SK-N-SH (cell line): ENCODE results near the gene HOXB5. TPM values are rescaled to one million over a fixed set of nuclear protein-coding genes. Genes with fewer than 3 reads are reported as not detected.

ENCODE experiments used
- CTCF ChIA-PET: fragments of 300-600, 350-600 bp; formaldehyde crosslinking; extraction: SDS; loops from one replicate; lab custom pipeline; 2021; lab: Yijun Ruan, JAX
- POLR2A ChIA-PET: fragments of 350-600 bp; sonication (Branson Sonifier 250); formaldehyde crosslinking; extraction: SDS; loops from one replicate; lab custom pipeline; 2020; ENCODE audit warnings: antibody characterized with exemption, inconsistent platforms; lab: Yijun Ruan, JAX
- DNase-seq: peaks from one replicate; pipeline ENCODE4 v3.0.0; 2012
- H2AFZ ChIP-seq: fragments of 200-600 bp; sonication (generic); 2 replicates; pipeline ENCODE4 v1.8.1; 2016; ENCODE audit warnings: antibody characterized with exemption, mild to moderate bottlenecking, low read depth
- H3F3A ChIP-seq: fragments of 200-600 bp; sonication (generic); replicated peaks from 2 replicates; pipeline ENCODE3; 2016; ENCODE audit warnings: antibody characterized with exemption, mild to moderate bottlenecking; ENCODE audit not compliant: insufficient read depth
- H3K27ac ChIP-seq, 2 experiments: fragments of 200-500 bp in 1 of 2; fragments of 200-600 bp in 1 of 2; sonication (Bioruptor generic) in 1 of 2; sonication (generic), shearing (Covaris generic) in 1 of 2; 2 replicates each; pipeline versions ENCODE4 v1.5.1 to v1.6.1; 2014 to 2016; ENCODE audit warnings: low read depth in 2 of 2, inconsistent platforms in 1 of 2, low read length in 1 of 2, mild to moderate bottlenecking in 1 of 2, mixed read lengths in 1 of 2
- H3K27me3 ChIP-seq: fragments of 200-600 bp; sonication (generic), shearing (Covaris generic); 2 replicates; pipeline ENCODE4 v1.6.1; 2016; ENCODE audit warnings: mixed run types; ENCODE audit not compliant: insufficient read depth
- H3K36me3 ChIP-seq, 2 experiments: fragments of 200-500 bp in 1 of 2; fragments of 200-600 bp in 1 of 2; sonication (Bioruptor generic) in 1 of 2; sonication (generic) in 1 of 2; replicated peaks in 1 of 2; 2 replicates each; pipeline versions ENCODE3 to v1.5.1; 2014 to 2016; ENCODE audit warnings: low read length in 1 of 2, mild to moderate bottlenecking in 1 of 2; ENCODE audit not compliant: insufficient read depth in 2 of 2, control insufficient read depth in 1 of 2
- H3K4me1 ChIP-seq, 2 experiments: fragments of 200-500 bp in 1 of 2; fragments of 200-600 bp in 1 of 2; sonication (Bioruptor generic) in 1 of 2; sonication (generic), shearing (Covaris generic) in 1 of 2; 2 replicates each; pipeline versions ENCODE4 v1.5.1 to v1.6.1; 2014 to 2016; ENCODE audit warnings: low read depth in 1 of 2, low read length in 1 of 2, mixed run types in 1 of 2; ENCODE audit not compliant: insufficient read depth in 2 of 2, control insufficient read depth in 1 of 2
- H3K4me2 ChIP-seq: fragments of 200-600 bp; sonication (generic), shearing (Covaris generic); 2 replicates; pipeline ENCODE4 v1.6.1; 2017; ENCODE audit warnings: mixed run types
- H3K4me3 ChIP-seq, 2 experiments: fragments of 200-500 bp in 1 of 2; fragments of 200-600 bp in 1 of 2; sonication (Bioruptor generic) in 1 of 2; sonication (generic), shearing (Covaris generic) in 1 of 2; 2 replicates each; pipeline versions ENCODE4 v1.5.1 to v1.8.1; 2014 to 2016; ENCODE audit warnings: low read depth in 2 of 2, inconsistent platforms in 1 of 2, low read length in 1 of 2, mild to moderate bottlenecking in 1 of 2, mixed read lengths in 1 of 2, moderate library complexity in 1 of 2
- H3K79me2 ChIP-seq: fragments of 200-600 bp; sonication (generic); 2 replicates; pipeline ENCODE4 v1.8.1; 2017; ENCODE audit warnings: mild to moderate bottlenecking; ENCODE audit not compliant: insufficient read depth
- H3K9ac ChIP-seq: fragments of 200-600 bp; sonication (generic); 2 replicates; pipeline ENCODE4 v1.6.1; 2017; ENCODE audit warnings: mixed run types
- H3K9me2 ChIP-seq: fragments of 200-600 bp; sonication (generic); 2 replicates; pipeline ENCODE4 v1.6.1; 2017; ENCODE audit warnings: mixed run types
- H3K9me3 ChIP-seq: fragments of 200-600 bp; sonication (generic); 2 replicates; pipeline ENCODE4 v1.6.1; 2017; ENCODE audit warnings: mixed run types, mild to moderate bottlenecking, moderate library complexity
- H4K20me1 ChIP-seq: fragments of 200-600 bp; sonication (generic); 2 replicates; pipeline ENCODE4 v1.6.1; 2017; ENCODE audit warnings: mild to moderate bottlenecking, mixed run types; ENCODE audit not compliant: insufficient read depth
- EZH2phosphoT487 ChIP-seq: fragments of 200-600 bp; sonication (generic); IDR thresholded peaks from 2 replicates; pipeline ENCODE4 v1.6.1; 2017; ENCODE audit warnings: low read depth, mixed run types, mild to moderate bottlenecking, antibody characterized with exemption, moderate library complexity, borderline replicate concordance
- FOXM1 ChIP-seq: IDR thresholded peaks from 2 replicates; pipeline ENCODE4 v1.4.0; 2012; ENCODE audit warnings: low read depth, mild to moderate bottlenecking
- GABPA ChIP-seq: IDR thresholded peaks from 2 replicates; pipeline ENCODE4 v1.4.0; 2012; ENCODE audit warnings: low read depth, mild to moderate bottlenecking
- MEF2A ChIP-seq: IDR thresholded peaks from 2 replicates; pipeline ENCODE4 v1.4.0; 2012; ENCODE audit warnings: low read depth, borderline replicate concordance
- NFIC ChIP-seq: IDR thresholded peaks from 2 replicates; pipeline ENCODE4 v1.4.0; 2012; ENCODE audit warnings: borderline replicate concordance
- NRF1 ChIP-seq: IDR thresholded peaks from 2 replicates; pipeline ENCODE4 v1.6.1; 2012; ENCODE audit warnings: low read depth, mild to moderate bottlenecking, low read length
- PBX3 ChIP-seq: IDR thresholded peaks from 2 replicates; pipeline ENCODE4; 2012
- POLR2AphosphoS5 ChIP-seq: IDR thresholded peaks from 2 replicates; pipeline ENCODE4 v1.6.1; 2012; ENCODE audit warnings: low read depth, low read length
- RFX5 ChIP-seq: IDR thresholded peaks from 2 replicates; pipeline ENCODE4 v1.6.1; 2012; ENCODE audit warnings: mild to moderate bottlenecking, improper control_type of control experiment, low read length
- RXRA ChIP-seq: IDR thresholded peaks from 2 replicates; pipeline ENCODE4 v1.4.0; 2012; ENCODE audit warnings: low read depth, mild to moderate bottlenecking, borderline replicate concordance
- SIN3A ChIP-seq: IDR thresholded peaks from 2 replicates; pipeline ENCODE4 v1.6.1; 2012; ENCODE audit warnings: low read depth, mild to moderate bottlenecking, low read length, moderate library complexity, borderline replicate concordance
- TAF1 ChIP-seq: IDR thresholded peaks from 2 replicates; pipeline ENCODE4 v1.6.1; 2012; ENCODE audit warnings: low read depth, mild to moderate bottlenecking, low read length, moderate library complexity, borderline replicate concordance
- USF1 ChIP-seq: IDR thresholded peaks from 2 replicates; pipeline ENCODE4 v1.4.0; 2012; ENCODE audit warnings: low read depth, borderline replicate concordance
- YY1 ChIP-seq: IDR thresholded peaks from 2 replicates; pipeline ENCODE4 v1.4.0; 2012; ENCODE audit warnings: low read depth, mild to moderate bottlenecking
- ZBTB33 ChIP-seq: IDR thresholded peaks from 2 replicates; pipeline ENCODE4 v1.4.0; 2012; ENCODE audit warnings: low read depth, borderline replicate concordance
- WGBS: methylation state at CpG from one replicate; pipeline ENCODE4 v1.1.6; 2017; ENCODE audit warnings: low lambda C conversion rate; 5-methylcytosine and 5-hydroxymethylcytosine counted together
- polyA plus RNA-seq, 3 experiments: library from polyadenylated mRNA; depleted of rRNA; stranded (reverse); fragments of >200 nt; gene quantifications; 2 replicates each; pipeline ENCODE4 v1.2.3, GENCODE V29; 2012
- TF ChIP-seq, protein P1 (sequence below): fragments of 150-350 bp; IDR thresholded peaks from 2 replicates; pipeline ENCODE4 v1.6.1; 2016; ENCODE audit warnings: mild to moderate bottlenecking, low read depth, low read length
- TF ChIP-seq, protein P2 (sequence below): fragments of 150-350 bp; IDR thresholded peaks from 2 replicates; pipeline ENCODE4 v1.6.1; 2017; ENCODE audit warnings: antibody characterized with exemption, low read length, low read depth, borderline replicate concordance

Gene HOXB5
- polyA plus RNA-seq, 1 of the 3 experiments (the other 2 are of a cell fraction) = not detected

GRCh38 chr17:48610282-48611211 is 17.0 kb upstream of the HOXB5 start, which contains the start of gene HOXB7 (continued):
- TF ChIP-seq EZH2phosphoT487 = peak; percentile 100
- no peak for TF ChIP-seq ZBTB33

DNA sequence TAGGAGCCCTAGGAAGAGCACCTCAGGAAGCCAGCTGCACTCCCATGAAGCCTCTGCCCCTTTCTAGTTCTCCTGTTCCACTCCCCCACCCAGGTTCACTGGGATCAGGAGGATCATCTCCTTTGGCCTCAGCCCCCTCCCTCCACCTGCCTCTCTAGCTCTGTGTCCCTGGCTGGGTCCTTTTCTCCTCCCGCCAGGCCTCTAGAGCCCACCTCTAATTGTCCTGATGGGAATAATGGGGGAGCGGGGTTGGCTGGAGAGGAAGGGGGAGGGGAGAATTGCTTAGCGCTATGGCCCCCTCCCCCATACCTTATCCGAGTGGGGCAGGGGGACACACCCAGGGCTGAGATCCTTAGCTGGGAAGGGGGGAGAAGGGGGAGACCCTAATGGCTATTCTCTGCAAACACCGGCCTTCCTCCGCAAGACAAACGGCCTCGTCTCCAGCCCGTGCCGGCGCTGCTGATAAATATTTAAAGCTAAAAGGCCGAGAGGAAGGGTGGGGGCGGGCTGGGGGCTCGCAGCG is 16.2 kb upstream of the HOXB5 start:
- DNase-seq = no peak
- 1% methylated on average over 15 of the region's 15 CpGs for WGBS
- Histone ChIP-seq H3K4me1 (no peaks in the 10 kb centered on the region; a peak in 1 of 4 replicates), H3K9me3 (no peaks in the 10 kb centered on the region), H3K79me2 (no peaks in the 10 kb centered on the region), H3K36me3 (no peaks in the 10 kb centered on the region), H2AFZ (no peak overlapping the region), H3K4me2 (no peak overlapping the region; the same call in 1 of the 2 replicates), H3K4me3 (peak overlapping the region in 1 of 2 experiments; percentile 2; a peak in 1 of 4 replicates), H3F3A (no peaks in the 10 kb centered on the region), H3K9me2 (no peaks in the 10 kb centered on the region), H4K20me1 (peaks cover 5% of the 10 kb centered on the region; the same call in 1 of the 2 replicates), H3K27me3 (peaks cover 99% of the 10 kb centered on the region), H3K9ac (no peak overlapping the region), H3K27ac (no peak overlapping the region)
- ChIA-PET CTCF (interaction anchor here (1.0 to 1.7 kb wide), 5 partner anchors 9 to 302 kb away, joined by 3 to 8 read pairs (median 3); partner anchors contain the start of gene HOXB5), POLR2A (no interaction called here)
- TF ChIP-seq, protein P1, sequence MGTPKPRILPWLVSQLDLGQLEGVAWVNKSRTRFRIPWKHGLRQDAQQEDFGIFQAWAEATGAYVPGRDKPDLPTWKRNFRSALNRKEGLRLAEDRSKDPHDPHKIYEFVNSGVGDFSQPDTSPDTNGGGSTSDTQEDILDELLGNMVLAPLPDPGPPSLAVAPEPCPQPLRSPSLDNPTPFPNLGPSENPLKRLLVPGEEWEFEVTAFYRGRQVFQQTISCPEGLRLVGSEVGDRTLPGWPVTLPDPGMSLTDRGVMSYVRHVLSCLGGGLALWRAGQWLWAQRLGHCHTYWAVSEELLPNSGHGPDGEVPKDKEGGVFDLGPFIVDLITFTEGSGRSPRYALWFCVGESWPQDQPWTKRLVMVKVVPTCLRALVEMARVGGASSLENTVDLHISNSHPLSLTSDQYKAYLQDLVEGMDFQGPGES = no peak
- TF ChIP-seq GABPA = no peak
- TF ChIP-seq, protein P2, sequence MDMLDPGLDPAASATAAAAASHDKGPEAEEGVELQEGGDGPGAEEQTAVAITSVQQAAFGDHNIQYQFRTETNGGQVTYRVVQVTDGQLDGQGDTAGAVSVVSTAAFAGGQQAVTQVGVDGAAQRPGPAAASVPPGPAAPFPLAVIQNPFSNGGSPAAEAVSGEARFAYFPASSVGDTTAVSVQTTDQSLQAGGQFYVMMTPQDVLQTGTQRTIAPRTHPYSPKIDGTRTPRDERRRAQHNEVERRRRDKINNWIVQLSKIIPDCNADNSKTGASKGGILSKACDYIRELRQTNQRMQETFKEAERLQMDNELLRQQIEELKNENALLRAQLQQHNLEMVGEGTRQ = no peak
- TF ChIP-seq FOXM1 = no peak
- TF ChIP-seq TAF1 = no peak
- TF ChIP-seq PBX3 = no peak
- TF ChIP-seq EZH2phosphoT487 = no peak
- no peak for TF ChIP-seq RFX5
- no peak for TF ChIP-seq YY1
- TF ChIP-seq RXRA = no peak
- TF ChIP-seq MEF2A = no peak
- TF ChIP-seq SIN3A = no peak
- no peak for TF ChIP-seq POLR2AphosphoS5
- no peak for TF ChIP-seq NFIC
- TF ChIP-seq USF1 = no peak
- TF ChIP-seq NRF1 = no peak
